Measurements from ENCODE around the gene ANTXR1. TPM values are rescaled to one million over a fixed set of nuclear protein-coding genes. Genes with fewer than 3 reads are reported as not detected.

Gene ANTXR1
- total RNA-seq, 1 donor from 2014 or later = 73.4 TPM

- H3K4me1 Mint-ChIP-seq (ENCODE audit: low read depth) = no peaks in the 10 kb centered on the region
- no peaks in the 10 kb centered on the region for H3K9me3 Mint-ChIP-seq (ENCODE audit: low read depth)
- H3K27ac Mint-ChIP-seq = no peak overlapping the region
- no peaks in the 10 kb centered on the region for H3K27me3 Mint-ChIP-seq
- H3K4me3 Mint-ChIP-seq (ENCODE audit: low read depth) = no peak overlapping the region
- peaks cover 4% of the 10 kb centered on the region for H3K36me3 Mint-ChIP-seq (ENCODE audit: insufficient read depth)
- TF ChIP-seq CTCF (IDR thresholded peaks at IDR 0.05; ENCODE audit: unreplicated experiment) = no peak
- DNase-seq (ENCODE audit: low spot score, unreplicated experiment) = no peak
These were observed 173.6 kb downstream of the ANTXR1 start for GRCh38 chr2:69186614-69187013.

GRCh38 chr2:69188182-69188900 is 175.4 kb downstream of the ANTXR1 start:
- Mint-ChIP-seq H3K36me3 (ENCODE audit: insufficient read depth) (peaks cover 9% of the 10 kb centered on the region), H3K9me3 (ENCODE audit: low read depth) (no peaks in the 10 kb centered on the region), H3K4me1 (ENCODE audit: low read depth) (no peaks in the 10 kb centered on the region), H3K4me3 (ENCODE audit: low read depth) (no peak overlapping the region), H3K27ac (no peak overlapping the region), H3K27me3 (no peaks in the 10 kb centered on the region)
- no peak for DNase-seq (ENCODE audit: low spot score, unreplicated experiment)
- no peak for TF ChIP-seq CTCF (IDR thresholded peaks at IDR 0.05; ENCODE audit: unreplicated experiment)

- Mint-ChIP-seq H3K4me3 (ENCODE audit: low read depth) (no peak overlapping the region), H3K27ac (no peak overlapping the region), H3K27me3 (no peaks in the 10 kb centered on the region), H3K9me3 (ENCODE audit: low read depth) (no peaks in the 10 kb centered on the region), H3K36me3 (ENCODE audit: insufficient read depth) (peaks cover 15% of the 10 kb centered on the region), H3K4me1 (ENCODE audit: low read depth) (no peaks in the 10 kb centered on the region)
- TF ChIP-seq CTCF (IDR thresholded peaks at IDR 0.05; ENCODE audit: unreplicated experiment) = no peak
- DNase-seq (ENCODE audit: low spot score, unreplicated experiment) = no peak
These were observed 177.9 kb downstream of the ANTXR1 start for GRCh38 chr2:69190743-69191404.

- Mint-ChIP-seq H3K4me3 (ENCODE audit: low read depth) (no peak overlapping the region), H3K4me1 (ENCODE audit: low read depth) (no peaks in the 10 kb centered on the region), H3K36me3 (ENCODE audit: insufficient read depth) (peaks cover 14% of the 10 kb centered on the region), H3K27ac (no peak overlapping the region), H3K9me3 (ENCODE audit: low read depth) (no peaks in the 10 kb centered on the region), H3K27me3 (no peaks in the 10 kb centered on the region)
- TF ChIP-seq CTCF (IDR thresholded peaks at IDR 0.05; ENCODE audit: unreplicated experiment) = no peak
- DNase-seq (ENCODE audit: low spot score, unreplicated experiment) = no peak
These were observed 178.7 kb downstream of the ANTXR1 start for GRCh38 chr2:69191634-69192033.

GRCh38 chr2:69192176-69192945 is 179.4 kb downstream of the ANTXR1 start:
- Mint-ChIP-seq H3K9me3 (ENCODE audit: low read depth) (no peaks in the 10 kb centered on the region), H3K4me3 (ENCODE audit: low read depth) (no peak overlapping the region), H3K4me1 (ENCODE audit: low read depth) (no peaks in the 10 kb centered on the region), H3K27ac (no peak overlapping the region), H3K27me3 (no peaks in the 10 kb centered on the region), H3K36me3 (ENCODE audit: insufficient read depth) (peaks cover 18% of the 10 kb centered on the region)
- no peak for DNase-seq (ENCODE audit: low spot score, unreplicated experiment)
- TF ChIP-seq CTCF (IDR thresholded peaks at IDR 0.05; ENCODE audit: unreplicated experiment) = no peak

Measured in progenitor cell of endocrine pancreas (in vitro differentiated cells).